H9 (cell line): ENCODE results near the gene FAM117A. TPM values are rescaled to one million over a fixed set of nuclear protein-coding genes. Genes with fewer than 3 reads are reported as not detected.

Experiments used
- DNase-seq: peaks from one replicate; pipeline ENCODE4 v3.0.0-alpha.2; 2017
- H2AFZ ChIP-seq: one replicate; pipeline ENCODE4 v1.6.1; 2013; ENCODE audit warnings: mild to moderate bottlenecking, low read length, control low read depth, moderate library complexity
- H2AK5ac ChIP-seq: 2 replicates; pipeline ENCODE4 v1.6.1; 2013; ENCODE audit warnings: low read length, control low read depth, mixed read lengths; ENCODE audit not compliant: insufficient read length
- H2BK120ac ChIP-seq: one replicate; pipeline ENCODE4 v1.6.1; 2013; ENCODE audit warnings: low read depth, mild to moderate bottlenecking, low read length, control low read depth, inconsistent platforms; ENCODE audit not compliant: poor library complexity, severe bottlenecking
- H2BK12ac ChIP-seq: 2 replicates; pipeline ENCODE4 v1.6.1; 2013; ENCODE audit warnings: low read length, control low read depth, mixed read lengths, low read depth; ENCODE audit not compliant: insufficient read length
- H2BK15ac ChIP-seq: 2 replicates; pipeline ENCODE4 v1.6.1; 2013; ENCODE audit warnings: low read depth, low read length, control low read depth
- H2BK20ac ChIP-seq: one replicate; pipeline ENCODE4 v1.6.1; 2013; ENCODE audit warnings: low read depth, mild to moderate bottlenecking, low read length, control low read depth, inconsistent platforms; ENCODE audit not compliant: poor library complexity, severe bottlenecking
- H2BK5ac ChIP-seq: 2 replicates; pipeline ENCODE4 v1.6.1; 2013; ENCODE audit warnings: low read length, control low read depth, mixed read lengths; ENCODE audit not compliant: insufficient read length
- H3K14ac ChIP-seq: 2 replicates; pipeline ENCODE4 v1.6.1; 2013; ENCODE audit warnings: low read length, control low read depth; ENCODE audit not compliant: insufficient read depth
- H3K18ac ChIP-seq: 2 replicates; pipeline ENCODE4 v1.6.1; 2013; ENCODE audit warnings: low read depth, mild to moderate bottlenecking, mixed read lengths, low read length, control low read depth; ENCODE audit not compliant: insufficient read length
- H3K23ac ChIP-seq: 2 replicates; pipeline ENCODE4 v1.6.1; 2013; ENCODE audit warnings: low read length, control low read depth, mixed read lengths, low read depth; ENCODE audit not compliant: insufficient read length
- H3K23me2 ChIP-seq: 2 replicates; pipeline ENCODE4 v1.6.1; 2013; ENCODE audit warnings: low read depth, mild to moderate bottlenecking, mixed read lengths, low read length, control low read depth; ENCODE audit not compliant: insufficient read length, poor library complexity, severe bottlenecking
- H3K27ac ChIP-seq: 2 replicates; pipeline ENCODE4 v1.5.1; 2013; ENCODE audit warnings: low read length, control low read depth, mixed read lengths, low read depth; ENCODE audit not compliant: insufficient read length
- H3K27me3 ChIP-seq: 2 replicates; pipeline ENCODE4 v1.6.1; 2013; ENCODE audit warnings: low read length, control low read depth, inconsistent platforms; ENCODE audit not compliant: insufficient read depth
- H3K4ac ChIP-seq: 2 replicates; pipeline ENCODE4 v1.6.1; 2013; ENCODE audit warnings: low read depth, mild to moderate bottlenecking, control low read depth, inconsistent platforms, low read length, moderate library complexity
- H3K4me1 ChIP-seq: 2 replicates; pipeline ENCODE4 v1.6.1; 2013; ENCODE audit warnings: low read length, control low read depth, inconsistent platforms; ENCODE audit not compliant: insufficient read depth
- H3K4me2 ChIP-seq: 2 replicates; pipeline ENCODE4 v1.6.1; 2013; ENCODE audit warnings: low read length, control low read depth, mixed read lengths; ENCODE audit not compliant: insufficient read length, insufficient read depth
- H3K56ac ChIP-seq: 2 replicates; pipeline ENCODE4 v1.6.1; 2013; ENCODE audit warnings: low read depth, mild to moderate bottlenecking, mixed read lengths, low read length, control low read depth; ENCODE audit not compliant: insufficient read length
- H3K79me1 ChIP-seq: 2 replicates; pipeline ENCODE4 v1.6.1; 2013; ENCODE audit warnings: low read depth, mild to moderate bottlenecking, moderate library complexity, low read length, control low read depth, inconsistent platforms; ENCODE audit not compliant: insufficient read depth, poor library complexity, severe bottlenecking
- H3K79me2 ChIP-seq: 2 replicates; pipeline ENCODE4 v1.6.1; 2013; ENCODE audit warnings: low read length, control low read depth, inconsistent platforms; ENCODE audit not compliant: insufficient read depth
- H3K9ac ChIP-seq: 2 replicates; pipeline ENCODE4 v1.6.1; 2013; ENCODE audit warnings: low read length, control low read depth, mixed read lengths; ENCODE audit not compliant: insufficient read length; ENCODE audit errors: extremely low read depth
- H3K9me3 ChIP-seq: one replicate; pipeline ENCODE4 v1.6.1; 2013; ENCODE audit warnings: low read depth, low read length, inconsistent platforms; ENCODE audit not compliant: control insufficient read depth
- H3T11ph ChIP-seq: one replicate; pipeline ENCODE4 v1.6.1; 2013; ENCODE audit warnings: mild to moderate bottlenecking, low read length, control low read depth, inconsistent platforms
- H4K20me1 ChIP-seq: one replicate; pipeline ENCODE4 v1.6.1; 2013; ENCODE audit not compliant: control insufficient read depth, insufficient read length, insufficient read depth
- H4K5ac ChIP-seq: 2 replicates; pipeline ENCODE4 v1.6.1; 2013; ENCODE audit warnings: low read depth, mild to moderate bottlenecking, mixed read lengths, low read length, control low read depth; ENCODE audit not compliant: insufficient read length
- H4K8ac ChIP-seq: replicated peaks from 2 replicates; pipeline ENCODE4 v1.6.1; 2013; ENCODE audit warnings: low read length, control low read depth, mixed read lengths, low read depth; ENCODE audit not compliant: insufficient read length
- H4K91ac ChIP-seq: 2 replicates; pipeline ENCODE4 v1.6.1; 2013; ENCODE audit warnings: low read depth, mild to moderate bottlenecking, moderate library complexity, mixed read lengths, low read length, control low read depth; ENCODE audit not compliant: insufficient read length
- H3K27ac Mint-ChIP-seq, 3 experiments: 2 replicates in 2 of 3; 3 replicates in 1 of 3; pipeline ENCODE4 v1.8.0; 2020 to 2021; ENCODE audit warnings: mixed read lengths in 3 of 3, mild to moderate bottlenecking in 1 of 3, moderate library complexity in 1 of 3
- H3K27me3 Mint-ChIP-seq: 2 replicates; pipeline ENCODE4 v1.8.0; 2021; ENCODE audit warnings: low read depth, mild to moderate bottlenecking, moderate library complexity, mixed read lengths
- H3K36me3 Mint-ChIP-seq, 3 experiments: 2 replicates in 2 of 3; 3 replicates in 1 of 3; pipeline ENCODE4 v1.8.0; 2020 to 2021; ENCODE audit warnings: low read depth in 3 of 3, mixed read lengths in 3 of 3; ENCODE audit not compliant: insufficient read depth in 1 of 3
- H3K4me1 Mint-ChIP-seq, 2 experiments: 2 replicates each; pipeline ENCODE4 v1.8.0; 2020; ENCODE audit warnings: mixed read lengths in 2 of 2
- H3K4me3 Mint-ChIP-seq, 2 experiments: 2 replicates in 1 of 2; 3 replicates in 1 of 2; pipeline ENCODE4 v1.8.0; 2020 to 2021; ENCODE audit warnings: mild to moderate bottlenecking in 2 of 2, mixed read lengths in 2 of 2, moderate library complexity in 1 of 2
- H3K9me3 Mint-ChIP-seq, 2 experiments: 2 replicates in 1 of 2; 3 replicates in 1 of 2; pipeline ENCODE4 v1.8.0; 2020; ENCODE audit warnings: mild to moderate bottlenecking in 2 of 2, mixed read lengths in 2 of 2, moderate library complexity in 1 of 2
- WGBS: extraction: QIAGEN DNeasy Blood & Tissue Kit; methylation state at CpG from one replicate; pipeline ENCODE4 v1.1.7; 2013; ENCODE audit warnings: missing lambda C conversion rate, low lambda C conversion rate, mixed read lengths; ENCODE audit not compliant: insufficient read length; ENCODE audit errors: extremely low coverage; 5-methylcytosine and 5-hydroxymethylcytosine counted together
- total RNA-seq: library from RNA; stranded (reverse); gene quantifications from 2 replicates; pipeline ENCODE4 v1.2.1, GENCODE V29; 2021
- TF ChIP-seq, protein P1 (sequence below): fragments of 200-600 bp; sonication (generic); conservative IDR thresholded peaks from 3 replicates; pipeline ENCODE4 v1.8.0; 2021; ENCODE audit warnings: antibody characterized with exemption, mild to moderate bottlenecking

The FAM117A gene
- total RNA-seq, 1 experiment from 2014 or later, result 21.1 TPM

DNA sequence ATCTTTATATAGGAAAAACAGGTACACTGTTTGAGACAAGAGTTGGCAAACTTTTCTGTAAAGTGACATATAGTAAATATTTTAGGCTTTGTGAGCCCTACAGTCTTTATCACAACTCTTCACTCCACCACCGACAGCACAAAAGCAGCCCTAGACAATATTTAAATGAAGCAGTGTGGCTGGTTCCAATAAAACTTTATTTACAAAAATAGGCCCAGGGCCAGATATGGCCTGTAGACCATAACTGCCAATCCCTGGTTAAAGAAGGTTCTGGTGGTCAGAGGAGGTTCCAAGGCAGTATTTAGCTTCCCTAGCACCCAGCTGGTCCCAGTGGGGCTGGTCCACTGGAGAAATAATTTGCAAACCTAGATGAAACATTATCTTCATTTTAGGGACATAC lies 3.6 kb downstream of the FAM117A start:
- H3K23ac ChIP-seq, result no peak overlapping the region
- H2BK120ac ChIP-seq, result no peak overlapping the region
- no peak overlapping the region for H2AK5ac ChIP-seq
- no peaks in the 10 kb centered on the region for H4K20me1 ChIP-seq
- TF ChIP-seq, protein P1, sequence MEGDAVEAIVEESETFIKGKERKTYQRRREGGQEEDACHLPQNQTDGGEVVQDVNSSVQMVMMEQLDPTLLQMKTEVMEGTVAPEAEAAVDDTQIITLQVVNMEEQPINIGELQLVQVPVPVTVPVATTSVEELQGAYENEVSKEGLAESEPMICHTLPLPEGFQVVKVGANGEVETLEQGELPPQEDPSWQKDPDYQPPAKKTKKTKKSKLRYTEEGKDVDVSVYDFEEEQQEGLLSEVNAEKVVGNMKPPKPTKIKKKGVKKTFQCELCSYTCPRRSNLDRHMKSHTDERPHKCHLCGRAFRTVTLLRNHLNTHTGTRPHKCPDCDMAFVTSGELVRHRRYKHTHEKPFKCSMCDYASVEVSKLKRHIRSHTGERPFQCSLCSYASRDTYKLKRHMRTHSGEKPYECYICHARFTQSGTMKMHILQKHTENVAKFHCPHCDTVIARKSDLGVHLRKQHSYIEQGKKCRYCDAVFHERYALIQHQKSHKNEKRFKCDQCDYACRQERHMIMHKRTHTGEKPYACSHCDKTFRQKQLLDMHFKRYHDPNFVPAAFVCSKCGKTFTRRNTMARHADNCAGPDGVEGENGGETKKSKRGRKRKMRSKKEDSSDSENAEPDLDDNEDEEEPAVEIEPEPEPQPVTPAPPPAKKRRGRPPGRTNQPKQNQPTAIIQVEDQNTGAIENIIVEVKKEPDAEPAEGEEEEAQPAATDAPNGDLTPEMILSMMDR, result no peak
- H3K36me3 Mint-ChIP-seq, result peaks cover 2 to 8% (median 4%) of the 10 kb centered on the region in 3 experiments; a peak in 6 of 7 replicates
- no peak for DNase-seq
- no peak overlapping the region for H2BK20ac ChIP-seq
- no peak overlapping the region for H3K14ac ChIP-seq
- H3K27me3 ChIP-seq, result no peaks in the 10 kb centered on the region
- H3K9me3 Mint-ChIP-seq, result no peaks in the 10 kb centered on the region; a peak in 1 of 5 replicates
- H3K9ac ChIP-seq, result no peak overlapping the region
- no peak overlapping the region for H3K4me2 ChIP-seq
- no peak overlapping the region for H2BK15ac ChIP-seq
- H3K18ac ChIP-seq, result no peak overlapping the region
- no peak overlapping the region for H4K91ac ChIP-seq
- H3K27ac ChIP-seq, result no peak overlapping the region
- H3K79me2 ChIP-seq, result peaks cover 16% of the 10 kb centered on the region; the same call in 1 of the 2 replicates
- peaks cover 50 to 59% of the 10 kb centered on the region in 2 experiments for H3K4me1 Mint-ChIP-seq
- H3K27ac Mint-ChIP-seq, result no peak overlapping the region
- H2AFZ ChIP-seq, result no peak overlapping the region
- H3K4ac ChIP-seq, result no peak overlapping the region
- no peak overlapping the region for H4K5ac ChIP-seq
- no peak overlapping the region for H3T11ph ChIP-seq
- no peak overlapping the region for H4K8ac ChIP-seq
- peaks cover 14% of the 10 kb centered on the region for H3K79me1 ChIP-seq
- H3K4me3 Mint-ChIP-seq, result no peak overlapping the region
- H3K27me3 Mint-ChIP-seq, result no peaks in the 10 kb centered on the region
- WGBS, result no CpG with 5 or more reads among the region's 1 CpG
- no peak overlapping the region for H2BK12ac ChIP-seq
- H2BK5ac ChIP-seq, result no peak overlapping the region
- H3K56ac ChIP-seq, result no peak overlapping the region
- peaks cover 12% of the 10 kb centered on the region for H3K23me2 ChIP-seq
- no peaks in the 10 kb centered on the region for H3K9me3 ChIP-seq
- peaks cover 11% of the 10 kb centered on the region for H3K4me1 ChIP-seq
